ENCODE data around the gene SMPD4.
"Not testable (repeated sequence)": the region's sequence is repeated elsewhere in the genome, so short reads cannot be mapped to it uniquely, and the experiment has no call there.

SMPD4 gene

GRCh38 chr2:130157825-130158514 lies 23.4 kb downstream of the SMPD4 start:
- DNase-seq, result not testable (repeated sequence)

GRCh38 chr2:130157354-130157753 lies 24.0 kb downstream of the SMPD4 start:
- DNase-seq, result not testable (repeated sequence)

- no peak for DNase-seq
Observed at GRCh38 chr2:130156624-130157004, 24.8 kb downstream of the SMPD4 start.

GRCh38 chr2:130155956-130156623 lies 25.3 kb downstream of the SMPD4 start:
- DNase-seq, result not testable (repeated sequence)

GRCh38 chr2:130154773-130155765 lies 26.3 kb downstream of the SMPD4 start:
- no peak for DNase-seq

GRCh38 chr2:130154423-130154770 lies 27.0 kb downstream of the SMPD4 start:
- not testable (repeated sequence) for DNase-seq

- not testable (repeated sequence) for DNase-seq
Observed at GRCh38 chr2:130153721-130154422, 27.5 kb downstream of the SMPD4 start.

GRCh38 chr2:130152816-130153595 lies 28.4 kb downstream of the SMPD4 start:
- no peak for DNase-seq

DNA sequence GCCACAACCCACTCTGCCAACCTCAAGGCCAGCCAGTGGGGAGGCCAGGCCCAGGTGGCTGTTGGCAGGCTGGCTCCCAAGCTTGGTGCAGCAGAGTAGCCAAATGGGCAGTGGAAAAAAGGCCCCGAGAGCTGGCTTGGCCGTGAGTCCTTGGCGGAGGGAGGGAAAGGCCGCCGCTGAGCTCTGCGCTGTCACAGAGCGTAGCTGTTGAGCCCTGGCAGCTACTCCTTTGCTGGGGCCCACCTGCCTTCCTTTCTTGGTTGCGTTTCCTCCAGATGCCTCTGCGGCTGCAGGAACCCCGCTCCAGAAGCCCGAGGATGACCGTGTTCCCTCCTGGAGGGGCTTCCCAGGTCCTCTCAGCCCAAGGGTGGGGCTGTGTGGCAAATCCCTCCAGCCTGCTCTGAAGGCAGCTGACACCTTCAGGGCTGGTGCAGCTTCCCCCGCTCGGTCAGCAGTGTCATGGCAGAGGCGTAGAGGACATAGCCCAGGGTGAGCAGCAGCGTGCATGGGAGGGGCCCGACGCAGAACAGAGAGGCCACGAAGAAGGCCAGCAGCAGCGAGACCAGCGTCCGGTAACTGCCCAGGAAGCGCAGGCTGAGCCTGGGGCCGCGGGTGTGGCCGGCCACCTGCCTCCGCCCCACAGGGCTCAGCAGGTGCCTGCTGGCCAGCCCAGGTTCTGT lies 29.1 kb downstream of the SMPD4 start:
- DNase-seq, result not testable (repeated sequence)

DNA sequence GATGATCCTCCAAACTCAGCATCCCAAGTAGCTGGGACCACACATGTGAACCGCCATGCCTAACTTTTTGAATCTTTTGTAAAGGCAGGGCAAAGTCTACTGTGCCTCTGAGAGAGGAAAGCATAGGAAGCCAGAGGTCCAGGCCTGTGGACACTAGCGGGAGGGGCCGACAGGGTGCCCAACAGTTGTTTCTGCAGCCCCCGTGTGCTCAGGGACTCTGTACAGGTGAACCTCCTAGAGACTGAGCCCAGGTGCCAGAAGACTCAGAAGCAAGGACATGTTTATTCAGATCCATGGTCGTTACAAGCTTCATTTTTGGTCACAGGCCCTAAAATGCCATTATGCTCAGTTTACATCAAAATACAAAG lies 30.3 kb downstream of the SMPD4 start:
- DNase-seq, result not testable (repeated sequence)

GRCh38 chr2:130150181-130151144 lies 30.9 kb downstream of the SMPD4 start:
- DNase-seq, result no peak

DNA sequence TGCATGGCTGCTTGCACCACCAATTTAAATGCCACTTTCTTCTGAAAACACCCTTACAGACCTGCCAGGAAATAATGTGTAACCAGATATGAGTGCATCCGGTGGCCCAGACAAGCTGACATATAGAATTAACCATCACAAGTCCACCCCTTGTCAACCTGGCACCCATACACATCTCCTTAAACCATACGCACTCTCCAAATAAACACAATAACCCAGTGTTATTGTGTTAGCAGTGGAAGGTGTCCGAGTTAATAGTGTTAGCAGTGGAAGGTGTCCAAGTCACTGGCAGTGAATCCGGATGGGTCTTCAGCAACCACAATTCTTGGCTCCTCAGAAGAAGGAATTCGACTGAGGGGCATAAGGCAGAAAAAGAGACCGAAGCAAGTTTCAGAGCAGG lies 32.9 kb downstream of the SMPD4 start:
- not testable (repeated sequence) for DNase-seq

DNA sequence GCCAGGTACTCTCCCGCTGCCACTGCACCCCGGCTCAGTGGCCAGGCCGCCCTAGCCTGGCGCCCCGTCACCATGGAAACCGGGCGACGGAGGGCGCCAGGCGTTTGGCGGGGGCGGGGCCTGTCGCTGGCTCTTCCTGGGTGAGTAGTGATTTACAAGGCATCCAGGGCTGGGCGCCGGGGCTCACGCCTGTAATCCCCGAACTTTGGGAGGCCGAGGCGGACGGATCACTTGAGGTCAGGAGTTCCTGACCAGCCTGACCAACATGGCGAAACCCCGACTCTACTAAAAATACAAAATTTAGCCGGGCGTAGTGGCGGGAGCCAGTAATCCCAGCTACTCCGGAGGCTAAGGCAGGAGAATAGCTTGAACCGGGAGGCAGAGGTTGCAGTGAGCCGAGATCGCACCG lies 36.4 kb downstream of the SMPD4 start, which contains the start of gene CCDC74B:
Gene CCDC74B, minus strand, starts transcription at position 107 of the 409 bp plus-strand sequence. CDS start 116 bp downstream, outside the sequence.
- peak; percentile 43 for DNase-seq

GRCh38 chr2:130143266-130144039 lies 37.9 kb downstream of the SMPD4 start:
- not testable (repeated sequence) for DNase-seq

GRCh38 chr2:130142396-130143265 lies 38.8 kb downstream of the SMPD4 start:
- DNase-seq, result not testable (repeated sequence)

GRCh38 chr2:130141645-130142370 lies 39.6 kb downstream of the SMPD4 start:
- not testable (repeated sequence) for DNase-seq

- DNase-seq, result not testable (repeated sequence)
Observed at GRCh38 chr2:130141002-130141401, 40.4 kb downstream of the SMPD4 start.
